ENCODE measurements around the gene TMEM37.

- no peak for TF ChIP-seq CTCF (conservative IDR thresholded peaks at IDR 0.05 in 1 of 2, IDR thresholded peaks at IDR 0.05 in 1 of 2; ENCODE audit: extremely low read depth in 1 of 2, insufficient read depth in 1 of 2, low read depth in 1 of 2, low read length in 2 of 2)
- no peak for TF ChIP-seq EZH2 (IDR thresholded peaks at IDR 0.05; ENCODE audit: borderline replicate concordance, low read length)
These were observed 43.7 kb downstream of the TMEM37 start for GRCh38 chr2:119475225-119475856.
